Astrocyte (in vitro differentiated cells and primary cell): ENCODE data around the gene EPB41L3. TPM values are rescaled to one million over a fixed set of nuclear protein-coding genes. Genes with fewer than 3 reads are reported as not detected.
A peak's percentile ranks its signal among the peaks of the same experiment; 100 is the strongest.
"Not testable (repeated sequence)": the region's sequence is repeated elsewhere in the genome, so short reads cannot be mapped to it uniquely, and the experiment has no call there.

Experiments used
- DNase-seq: peaks from one replicate; pipeline ENCODE4 v3.0.0-alpha.2; 2010; ENCODE audit warnings: low read depth
- FAIRE-seq: peaks from 2 replicates; lab custom pipeline; 2011; peaks lifted over from hg19 to GRCh38; lab: Jason Lieb, UNC
- H2AFZ ChIP-seq: 2 replicates; pipeline ENCODE4 v1.6.0; 2012; ENCODE audit warnings: low read depth, low read length, inconsistent platforms
- H3K27ac ChIP-seq: 2 replicates; pipeline ENCODE4 v1.5.1; 2011; ENCODE audit warnings: low read depth, low read length, inconsistent platforms
- H3K27me3 ChIP-seq: 2 replicates; pipeline ENCODE4 v1.6.0; 2011; ENCODE audit warnings: low read length, inconsistent platforms; ENCODE audit not compliant: insufficient read depth
- H3K36me3 ChIP-seq: 2 replicates; pipeline ENCODE4 v1.5.1; 2011; ENCODE audit warnings: low read length, inconsistent platforms; ENCODE audit not compliant: insufficient read depth
- H3K4me1 ChIP-seq: 2 replicates; pipeline ENCODE4 v1.5.1; 2011; ENCODE audit warnings: low read length, inconsistent platforms; ENCODE audit not compliant: insufficient read depth
- H3K4me2 ChIP-seq: 2 replicates; pipeline ENCODE4 v1.6.0; 2012; ENCODE audit warnings: low read length, inconsistent platforms
- H3K4me3 ChIP-seq: 2 replicates; pipeline ENCODE4 v1.5.1; 2011; ENCODE audit warnings: low read depth, mild to moderate bottlenecking, low read length, inconsistent platforms; ENCODE audit not compliant: insufficient read depth
- H3K79me2 ChIP-seq: 2 replicates; pipeline ENCODE4 v1.6.0; 2012; ENCODE audit warnings: mild to moderate bottlenecking, low read length, inconsistent platforms; ENCODE audit not compliant: insufficient read depth
- H3K9ac ChIP-seq: 2 replicates; pipeline ENCODE4 v1.6.0; 2012; ENCODE audit warnings: mild to moderate bottlenecking, low read length, inconsistent platforms
- H3K9me3 ChIP-seq: 2 replicates; pipeline ENCODE4 v1.5.1; 2012; ENCODE audit warnings: low read depth, mild to moderate bottlenecking, low read length, inconsistent platforms; ENCODE audit not compliant: insufficient read depth
- H4K20me1 ChIP-seq: 2 replicates; pipeline ENCODE4 v1.6.0; 2012; ENCODE audit warnings: low read length, inconsistent platforms; ENCODE audit not compliant: insufficient read depth
- H3K27ac Mint-ChIP-seq: one replicate; pipeline ENCODE4 v1.8.0; 2021; ENCODE audit warnings: mild to moderate bottlenecking, mixed read lengths; ENCODE audit not compliant: unreplicated experiment
- H3K27me3 Mint-ChIP-seq: one replicate; pipeline ENCODE4 v1.8.0; 2021; ENCODE audit warnings: low read depth, mixed read lengths; ENCODE audit not compliant: unreplicated experiment
- H3K36me3 Mint-ChIP-seq: one replicate; pipeline ENCODE4 v1.8.0; 2021; ENCODE audit warnings: low read depth, mixed read lengths; ENCODE audit not compliant: unreplicated experiment
- H3K4me1 Mint-ChIP-seq: one replicate; pipeline ENCODE4 v1.8.0; 2021; ENCODE audit warnings: low read depth, mixed read lengths; ENCODE audit not compliant: unreplicated experiment
- H3K4me3 Mint-ChIP-seq: one replicate; pipeline ENCODE4 v1.8.0; 2021; ENCODE audit warnings: mild to moderate bottlenecking, moderate library complexity, mixed read lengths; ENCODE audit not compliant: unreplicated experiment
- H3K9me3 Mint-ChIP-seq: one replicate; pipeline ENCODE4 v1.8.0; 2021; ENCODE audit warnings: mild to moderate bottlenecking, mixed read lengths; ENCODE audit not compliant: unreplicated experiment
- EZH2 ChIP-seq: IDR thresholded peaks from 2 replicates; pipeline ENCODE4 v1.6.1; 2012; ENCODE audit warnings: mild to moderate bottlenecking, low read length, inconsistent platforms; ENCODE audit not compliant: insufficient read depth
- total RNA-seq: library from RNA; stranded (reverse); gene quantifications from 2 replicates; pipeline ENCODE4 v1.2.1, GENCODE V29; 2021
- TF ChIP-seq, protein P1 (sequence below): IDR thresholded peaks from 2 replicates; pipeline ENCODE4 v1.5.1; 2011; ENCODE audit warnings: low read depth, mild to moderate bottlenecking, inconsistent platforms, low read length, moderate library complexity; ENCODE audit not compliant: insufficient read depth

EPB41L3 gene
- total RNA-seq, 1 donor from 2014 or later, result 97.0 TPM

DNA sequence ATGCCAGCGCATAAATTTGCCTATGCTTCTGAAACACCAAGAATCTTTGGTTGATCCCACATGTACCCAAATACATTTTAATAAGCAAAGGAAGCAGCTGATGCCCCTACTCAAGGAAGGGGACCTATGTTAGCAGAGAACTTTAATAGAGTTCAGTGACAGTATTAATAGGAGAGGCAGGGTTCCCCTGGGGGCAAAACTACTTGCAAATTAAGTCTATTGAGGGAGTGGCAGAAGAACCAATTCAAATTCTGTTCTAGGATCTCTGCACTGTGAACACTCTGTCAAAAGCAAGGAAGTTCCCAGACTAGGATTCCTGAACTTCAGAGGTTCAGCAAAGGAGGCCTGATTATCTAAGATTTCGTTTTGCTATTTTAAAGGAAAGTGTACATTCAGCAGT, 47.5 kb downstream of the EPB41L3 start:
- TF ChIP-seq, protein P1, sequence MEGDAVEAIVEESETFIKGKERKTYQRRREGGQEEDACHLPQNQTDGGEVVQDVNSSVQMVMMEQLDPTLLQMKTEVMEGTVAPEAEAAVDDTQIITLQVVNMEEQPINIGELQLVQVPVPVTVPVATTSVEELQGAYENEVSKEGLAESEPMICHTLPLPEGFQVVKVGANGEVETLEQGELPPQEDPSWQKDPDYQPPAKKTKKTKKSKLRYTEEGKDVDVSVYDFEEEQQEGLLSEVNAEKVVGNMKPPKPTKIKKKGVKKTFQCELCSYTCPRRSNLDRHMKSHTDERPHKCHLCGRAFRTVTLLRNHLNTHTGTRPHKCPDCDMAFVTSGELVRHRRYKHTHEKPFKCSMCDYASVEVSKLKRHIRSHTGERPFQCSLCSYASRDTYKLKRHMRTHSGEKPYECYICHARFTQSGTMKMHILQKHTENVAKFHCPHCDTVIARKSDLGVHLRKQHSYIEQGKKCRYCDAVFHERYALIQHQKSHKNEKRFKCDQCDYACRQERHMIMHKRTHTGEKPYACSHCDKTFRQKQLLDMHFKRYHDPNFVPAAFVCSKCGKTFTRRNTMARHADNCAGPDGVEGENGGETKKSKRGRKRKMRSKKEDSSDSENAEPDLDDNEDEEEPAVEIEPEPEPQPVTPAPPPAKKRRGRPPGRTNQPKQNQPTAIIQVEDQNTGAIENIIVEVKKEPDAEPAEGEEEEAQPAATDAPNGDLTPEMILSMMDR, result no peak
- TF ChIP-seq EZH2, result no peak

DNA sequence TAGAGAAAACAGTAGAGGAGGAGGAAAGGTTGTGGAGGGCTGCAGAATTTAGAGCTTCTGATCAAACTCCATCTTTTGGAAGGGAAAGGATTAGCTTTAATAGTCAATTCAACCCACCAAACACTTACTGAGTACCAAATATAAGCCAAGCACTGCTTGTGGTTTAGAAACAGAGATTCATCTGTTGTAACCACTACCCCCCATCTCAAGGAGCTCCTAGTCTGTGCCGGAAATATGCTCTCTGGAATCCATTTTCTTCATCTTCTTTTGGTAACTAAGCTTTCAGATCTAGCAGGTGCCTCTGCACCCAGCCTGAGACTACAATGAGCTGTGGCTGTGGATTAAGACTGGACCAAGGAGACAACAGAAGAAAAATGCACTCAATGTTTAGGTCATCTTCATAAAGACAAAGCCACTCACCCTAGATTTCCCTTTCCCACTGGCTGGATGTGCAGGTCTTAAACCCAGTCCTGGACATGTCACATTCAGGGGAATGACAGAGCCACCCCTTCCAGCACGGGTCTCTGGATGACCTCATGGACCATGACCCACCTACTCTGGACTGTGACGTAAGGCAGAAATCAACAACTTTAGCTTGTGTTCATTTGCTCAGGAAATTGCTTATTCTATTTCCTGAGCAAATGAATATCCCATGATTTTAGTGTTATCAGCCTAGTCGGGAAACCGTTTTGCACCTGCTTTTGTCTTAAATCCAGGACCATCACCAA, 52.9 kb downstream of the EPB41L3 start:
- H4K20me1 ChIP-seq, result no peaks in the 10 kb centered on the region
- no peak for DNase-seq
- Mint-ChIP-seq H3K27me3 (no peaks in the 10 kb centered on the region), H3K27ac (no peak overlapping the region), H3K36me3 (peaks cover 10% of the 10 kb centered on the region), H3K4me1 (peaks cover 6% of the 10 kb centered on the region), H3K4me3 (no peak overlapping the region), H3K9me3 (peaks cover 5% of the 10 kb centered on the region)
- no peaks in the 10 kb centered on the region for H3K36me3 ChIP-seq
- peaks cover 9% of the 10 kb centered on the region for H3K79me2 ChIP-seq
- H3K4me3 ChIP-seq, result no peak overlapping the region
- H3K9ac ChIP-seq, result no peak overlapping the region
- H2AFZ ChIP-seq, result no peak overlapping the region
- peaks cover 4% of the 10 kb centered on the region for H3K4me1 ChIP-seq
- no peak overlapping the region for H3K4me2 ChIP-seq
- no peaks in the 10 kb centered on the region for H3K9me3 ChIP-seq
- no peak for FAIRE-seq
- TF ChIP-seq, protein P1, result no peak
- TF ChIP-seq EZH2, result no peak
- H3K27me3 ChIP-seq, result no peaks in the 10 kb centered on the region
- H3K27ac ChIP-seq, result no peak overlapping the region

More for the DNA sequence above, 47.5 kb downstream of the EPB41L3 start:
- Mint-ChIP-seq H3K27me3 (no peaks in the 10 kb centered on the region), H3K36me3 (no peaks in the 10 kb centered on the region), H3K27ac (no peak overlapping the region), H3K4me3 (no peak overlapping the region), H3K9me3 (no peaks in the 10 kb centered on the region), H3K4me1 (peaks cover 21% of the 10 kb centered on the region)
- H3K27ac ChIP-seq, result no peak overlapping the region
- no peak for FAIRE-seq
- H3K9me3 ChIP-seq, result no peaks in the 10 kb centered on the region
- no peak overlapping the region for H3K4me3 ChIP-seq
- no peak overlapping the region for H3K4me2 ChIP-seq
- H3K9ac ChIP-seq, result no peak overlapping the region
- DNase-seq, result no peak
- H3K79me2 ChIP-seq, result peaks cover 25% of the 10 kb centered on the region
- H3K27me3 ChIP-seq, result no peaks in the 10 kb centered on the region
- peaks cover 3% of the 10 kb centered on the region for H3K4me1 ChIP-seq
- no peak overlapping the region for H2AFZ ChIP-seq
- H4K20me1 ChIP-seq, result peaks cover 6% of the 10 kb centered on the region
- no peaks in the 10 kb centered on the region for H3K36me3 ChIP-seq

DNA sequence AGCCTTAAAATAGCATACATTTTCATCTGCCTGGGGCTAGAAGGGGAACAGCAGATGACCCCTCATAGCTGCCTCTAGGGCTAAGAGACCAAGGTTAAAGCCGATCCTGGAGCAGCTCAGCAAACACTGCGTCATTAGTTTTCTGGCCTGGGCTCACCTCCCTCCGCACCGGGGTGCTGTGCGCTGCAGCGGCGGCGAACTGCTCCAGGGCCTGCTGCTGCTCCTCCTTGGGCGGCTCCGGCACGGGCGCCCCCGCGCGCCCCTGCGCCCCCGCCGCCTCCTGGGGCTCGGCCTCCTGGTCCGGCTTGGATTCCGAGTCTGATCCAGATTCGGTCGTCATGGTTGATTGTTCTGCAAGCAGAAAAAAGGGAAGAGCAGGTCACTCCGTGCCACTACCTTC, 55.0 kb downstream of the EPB41L3 start:
- H3K4me1 ChIP-seq, result peaks cover 4% of the 10 kb centered on the region
- Mint-ChIP-seq H3K27ac (no peak overlapping the region), H3K4me1 (peaks cover 5% of the 10 kb centered on the region), H3K36me3 (peaks cover 13% of the 10 kb centered on the region), H3K4me3 (no peak overlapping the region), H3K27me3 (no peaks in the 10 kb centered on the region), H3K9me3 (peaks cover 9% of the 10 kb centered on the region)
- peaks cover 2% of the 10 kb centered on the region for H3K79me2 ChIP-seq
- H3K27ac ChIP-seq, result no peak overlapping the region
- H3K9me3 ChIP-seq, result no peaks in the 10 kb centered on the region
- H3K27me3 ChIP-seq, result no peaks in the 10 kb centered on the region
- peak overlapping the region; percentile 32 for H2AFZ ChIP-seq
- H3K4me2 ChIP-seq, result peak overlapping the region; percentile 60
- no peak for DNase-seq
- no peaks in the 10 kb centered on the region for H4K20me1 ChIP-seq
- no peak for TF ChIP-seq EZH2
- TF ChIP-seq, protein P1, result no peak
- H3K9ac ChIP-seq, result no peak overlapping the region
- no peak overlapping the region for H3K4me3 ChIP-seq
- no peak for FAIRE-seq
- H3K36me3 ChIP-seq, result no peaks in the 10 kb centered on the region

DNA sequence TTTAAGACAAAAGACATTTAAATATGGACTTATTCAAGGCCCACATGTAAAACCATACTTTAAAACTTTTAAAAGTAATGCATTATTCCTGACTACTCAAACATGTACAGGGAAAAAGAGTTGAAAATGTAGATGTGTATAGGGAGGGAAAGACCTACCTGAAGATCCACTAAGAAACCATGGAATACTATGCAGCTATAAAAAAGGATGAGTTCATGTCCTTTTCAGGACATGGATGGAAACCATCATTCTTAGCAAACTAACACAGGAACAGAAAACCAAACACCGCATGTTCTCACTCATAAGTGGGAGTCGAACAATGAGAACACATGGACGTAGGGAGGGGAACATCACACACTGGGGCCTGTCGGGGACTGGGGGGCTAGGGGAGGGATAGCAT, 55.8 kb downstream of the EPB41L3 start:
- H3K36me3 ChIP-seq, H3K9ac ChIP-seq, H4K20me1 ChIP-seq, H2AFZ ChIP-seq, H3K79me2 ChIP-seq, H3K4me1 Mint-ChIP-seq, H3K27me3 ChIP-seq, H3K27ac ChIP-seq, H3K27ac Mint-ChIP-seq, DNase-seq, H3K4me1 ChIP-seq, FAIRE-seq, H3K4me2 ChIP-seq, H3K4me3 Mint-ChIP-seq, H3K4me3 ChIP-seq, H3K9me3 ChIP-seq, H3K27me3 Mint-ChIP-seq, H3K9me3 Mint-ChIP-seq: not testable (repeated sequence)
- H3K36me3 Mint-ChIP-seq, result peaks cover 13% of the 10 kb centered on the region
